IMR-90 (cell line): ENCODE data around the gene RHOH. TPM values are rescaled to one million over a fixed set of nuclear protein-coding genes. Genes with fewer than 3 reads are reported as not detected.

Experiments
- ATAC-seq: fragments of 200-7000 bp; cut with Tn5 transposase; 2 replicates; pipeline ENCODE4 v1.9.1; 2020; ENCODE audit warnings: low read depth, mild to moderate bottlenecking, moderate library complexity
- BruUV-seq: library from RNA; stranded (reverse); fragments of 400-500 nt; replicated peaks from 2 replicates; lab custom pipeline; 2021; lab: Mats Ljungman, UMichigan
- CTCF ChIA-PET: fragments of 300-600 bp; formaldehyde crosslinking; extraction: SDS; loops from one replicate; lab custom pipeline; 2021; ENCODE audit warnings: antibody characterized with exemption; lab: Yijun Ruan, JAX
- POLR2A ChIA-PET: fragments of 300-600 bp; sonication (Branson Sonifier 250); formaldehyde crosslinking; loops from one replicate; lab custom pipeline; 2022; ENCODE audit warnings: antibody characterized with exemption; ENCODE audit not compliant: unreplicated experiment; lab: Charles Lee
- DNase-seq: peaks from one replicate; pipeline ENCODE4 v3.0.0; 2013
- H2AFZ ChIP-seq: replicated peaks from 2 replicates; pipeline ENCODE3; 2013; ENCODE audit warnings: low read length, mild to moderate bottlenecking; ENCODE audit not compliant: poor library complexity
- H2AK5ac ChIP-seq: 2 replicates; pipeline ENCODE4 v1.6.1; 2013; ENCODE audit warnings: low read depth, low read length, inconsistent platforms
- H2AK9ac ChIP-seq: replicated peaks from 2 replicates; pipeline ENCODE3; 2013; ENCODE audit warnings: mild to moderate bottlenecking, low read depth, low read length, moderate library complexity; ENCODE audit not compliant: poor library complexity
- H2BK120ac ChIP-seq: 2 replicates; pipeline ENCODE4 v1.6.1; 2013; ENCODE audit warnings: low read depth, low read length, inconsistent platforms
- H2BK15ac ChIP-seq: 3 replicates; pipeline ENCODE4 v1.6.1; 2013; ENCODE audit warnings: low read depth, low read length, inconsistent platforms
- H2BK20ac ChIP-seq: 2 replicates; pipeline ENCODE4 v1.6.1; 2013; ENCODE audit warnings: low read depth, mild to moderate bottlenecking, inconsistent platforms, low read length, moderate library complexity
- H2BK5ac ChIP-seq: 2 replicates; pipeline ENCODE4 v1.6.1; 2013; ENCODE audit warnings: mild to moderate bottlenecking, low read depth, low read length, inconsistent platforms; ENCODE audit not compliant: poor library complexity, severe bottlenecking
- H3K14ac ChIP-seq: replicated peaks from 2 replicates; pipeline ENCODE4 v1.6.1; 2013; ENCODE audit warnings: low read depth, low read length, inconsistent platforms
- H3K18ac ChIP-seq: 2 replicates; pipeline ENCODE4 v1.6.1; 2013; ENCODE audit warnings: low read depth, low read length, control low read depth
- H3K23ac ChIP-seq: 2 replicates; pipeline ENCODE4 v1.6.1; 2013; ENCODE audit warnings: low read depth, low read length, inconsistent platforms
- H3K27ac ChIP-seq: 2 replicates; pipeline ENCODE4 v1.5.1; 2013; ENCODE audit warnings: mild to moderate bottlenecking, control low read depth, low read length; ENCODE audit not compliant: insufficient read depth
- H3K27me3 ChIP-seq: 2 replicates; pipeline ENCODE4 v1.6.1; 2013; ENCODE audit warnings: low read length; ENCODE audit not compliant: control insufficient read depth, insufficient read depth
- H3K36me3 ChIP-seq: 2 replicates; pipeline ENCODE4 v1.6.1; 2013; ENCODE audit warnings: low read length, mixed read lengths; ENCODE audit not compliant: control insufficient read depth, insufficient read depth
- H3K4ac ChIP-seq: 2 replicates; pipeline ENCODE4 v1.6.1; 2013; ENCODE audit warnings: low read depth, low read length, inconsistent platforms
- H3K4me1 ChIP-seq: 2 replicates; pipeline ENCODE4 v1.6.1; 2013; ENCODE audit warnings: low read length, mixed read lengths; ENCODE audit not compliant: control insufficient read depth, insufficient read depth
- H3K4me2 ChIP-seq: 2 replicates; pipeline ENCODE4 v1.6.1; 2013; ENCODE audit warnings: low read depth, mild to moderate bottlenecking, control low read depth, low read length, moderate library complexity
- H3K4me3 ChIP-seq: 2 replicates; pipeline ENCODE4 v1.5.1; 2013; ENCODE audit warnings: low read depth, mild to moderate bottlenecking, control low read depth, low read length, moderate library complexity; ENCODE audit not compliant: insufficient read depth
- H3K56ac ChIP-seq: 2 replicates; pipeline ENCODE4 v1.6.1; 2013; ENCODE audit warnings: low read length, inconsistent platforms; ENCODE audit not compliant: insufficient read depth; ENCODE audit errors: extremely low read depth
- H3K79me1 ChIP-seq, 2 experiments: 2 replicates each; pipeline ENCODE4 v1.6.1; 2013; ENCODE audit warnings: low read length in 2 of 2, inconsistent platforms in 1 of 2, low read depth in 1 of 2
- H3K9ac ChIP-seq: 2 replicates; pipeline ENCODE4 v1.6.1; 2013; ENCODE audit warnings: low read depth, low read length, control low read depth
- H3K9me1 ChIP-seq: 2 replicates; pipeline ENCODE4 v1.6.1; 2013; ENCODE audit warnings: low read length, inconsistent platforms; ENCODE audit not compliant: insufficient read depth
- H3K9me3 ChIP-seq: 2 replicates; pipeline ENCODE4 v1.6.1; 2013; ENCODE audit warnings: low read length; ENCODE audit not compliant: control insufficient read depth, insufficient read depth
- H4K20me1 ChIP-seq: 2 replicates; pipeline ENCODE4 v1.6.1; 2013; ENCODE audit warnings: low read length, inconsistent platforms; ENCODE audit not compliant: insufficient read depth
- H4K5ac ChIP-seq: 2 replicates; pipeline ENCODE4 v1.6.1; 2013; ENCODE audit warnings: mild to moderate bottlenecking, low read depth, low read length, control low read depth
- H4K8ac ChIP-seq, 2 experiments: 2 replicates each; pipeline ENCODE4 v1.6.1; 2013; ENCODE audit warnings: low read depth in 2 of 2, low read length in 2 of 2, control low read depth in 1 of 2, inconsistent platforms in 1 of 2
- H4K91ac ChIP-seq: 2 replicates; pipeline ENCODE4 v1.6.1; 2013; ENCODE audit warnings: low read depth, low read length, inconsistent platforms; ENCODE audit not compliant: insufficient read depth
- CHD1 ChIP-seq: IDR thresholded peaks from 2 replicates; pipeline ENCODE4 v1.6.1; 2012; ENCODE audit warnings: low read depth, low read length, improper control_type of control experiment
- RAD21 ChIP-seq: IDR thresholded peaks from 2 replicates; pipeline ENCODE4 v1.6.1; 2012; ENCODE audit warnings: low read length, improper control_type of control experiment
- WGBS, 2 experiments: methylation state at CpG; one replicate each; pipeline versions ENCODE4 v1.1.5 to v1.1.7; 2013; ENCODE audit warnings: missing lambda C conversion rate in 2 of 2; ENCODE audit not compliant: insufficient read length in 1 of 2; ENCODE audit errors: extremely low coverage in 2 of 2; 5-methylcytosine and 5-hydroxymethylcytosine counted together
- dilution Hi-C: fragments of 300-500 bp; cut with HindIII; formaldehyde crosslinking; loops from one replicate; pipeline ENCODE4 v1.14.3; 2018; ENCODE audit warnings: low sequenced_read_pairs; ENCODE audit not compliant: unreplicated experiment
- in situ Hi-C: fragments of 300-500 bp; cut with MboI; formaldehyde crosslinking; loops from 3 replicates; pipeline ENCODE4 v1.14.3; 2019; ENCODE audit warnings: low sequenced_read_pairs, inconsistent platforms, mixed read lengths
- intact Hi-C: fragments of 100-400 bp; cut with micrococcal nuclease; formaldehyde crosslinking; loops from 2 replicates; pipeline ENCODE4 v1.10.0; 2022
- polyA plus RNA-seq, 3 experiments: library from polyadenylated mRNA; depleted of rRNA; stranded (reverse); fragments of >200 nt; gene quantifications; 2 replicates each; pipeline ENCODE4 v1.2.3, GENCODE V29; 2012; ENCODE audit warnings: low replicate concordance in 1 of 3
- total RNA-seq: library from RNA; depleted of rRNA; stranded (reverse); fragments of >200 nt; gene quantifications from 2 replicates; pipeline ENCODE4 v1.2.3, GENCODE V29; 2012

RHOH gene
- total and polyA plus RNA-seq, 2 of the 4 experiments (the other 2 are of a cell fraction) = not detected

DNA sequence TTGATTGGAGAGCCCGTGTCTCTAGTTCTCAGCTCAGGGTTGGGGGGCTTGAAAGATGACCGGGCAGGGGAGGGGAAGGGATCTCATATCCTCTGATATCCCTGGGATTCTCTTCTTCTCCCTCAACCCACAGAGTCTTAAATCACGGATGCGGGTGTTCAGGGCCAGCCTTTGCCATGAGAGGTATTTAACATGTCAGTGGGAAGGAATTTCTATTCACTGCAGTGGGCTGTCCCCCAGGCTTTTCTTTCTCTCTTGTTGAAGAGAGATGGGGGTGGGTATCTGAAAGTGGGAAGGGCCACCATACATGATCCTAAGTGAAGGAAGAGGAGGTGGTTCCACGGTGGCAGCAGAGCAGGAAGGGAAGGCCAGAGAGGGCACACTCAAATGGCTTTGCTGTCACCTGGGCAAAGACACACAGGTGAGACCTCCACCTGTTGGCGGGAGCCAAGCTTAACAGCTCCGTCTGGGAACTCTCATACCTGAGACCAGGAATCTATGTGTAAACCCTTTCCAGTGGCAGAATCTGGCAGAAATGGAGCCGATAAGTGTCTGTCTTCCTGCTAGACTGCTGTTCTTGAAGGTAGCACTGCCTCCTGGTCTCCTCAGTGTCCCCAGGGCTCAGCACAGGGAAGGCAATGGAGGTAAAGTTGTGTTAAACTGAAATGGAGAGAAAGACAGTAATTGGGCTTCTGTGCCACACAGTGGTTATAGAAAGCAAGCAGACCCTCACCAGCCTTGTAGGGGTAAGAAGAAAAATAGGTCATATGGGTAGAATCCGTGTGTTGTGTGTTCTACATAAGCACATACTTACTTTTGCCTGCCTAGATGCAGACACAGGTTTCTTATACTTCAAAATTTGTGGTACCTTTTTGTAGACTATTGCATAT is 49.4 kb downstream of the RHOH start (continued):
- no peak for TF ChIP-seq CHD1

DNA sequence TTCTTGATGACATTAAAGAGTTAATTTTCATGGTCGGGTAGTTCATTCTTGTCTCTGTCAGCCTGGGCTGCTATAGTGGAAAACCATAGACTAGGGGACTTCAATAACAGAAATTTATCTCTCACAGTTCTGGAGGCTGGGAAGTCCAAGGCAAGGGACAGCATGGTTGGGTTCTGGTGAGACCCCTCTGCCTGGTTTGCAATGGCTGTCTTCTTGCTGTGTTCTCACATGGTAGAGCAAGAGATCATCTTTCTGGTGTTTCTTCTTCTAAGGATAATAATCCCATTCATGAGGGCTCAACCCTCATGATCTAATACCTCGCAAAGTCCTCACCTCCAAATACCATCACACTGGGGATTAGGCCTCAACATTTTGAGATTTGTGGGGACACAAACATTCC is 50.1 kb downstream of the RHOH start:
- DNase-seq = no peak
- Histone ChIP-seq H3K9me1 (no peaks in the 10 kb centered on the region), H3K4ac (no peak overlapping the region), H2BK20ac (no peak overlapping the region), H2BK120ac (no peak overlapping the region), H2BK5ac (no peak overlapping the region), H3K23ac (no peak overlapping the region), H3K79me1 (no peaks in the 10 kb centered on the region), H3K4me2 (no peak overlapping the region), H2AK9ac (no peak overlapping the region), H3K18ac (no peak overlapping the region), H3K9me3 (no peaks in the 10 kb centered on the region), H3K27ac (no peak overlapping the region), H4K8ac (no peak overlapping the region), H3K14ac (no peak overlapping the region), H3K56ac (no peak overlapping the region), H3K36me3 (no peaks in the 10 kb centered on the region), H3K4me3 (no peak overlapping the region), H2AK5ac (no peak overlapping the region), H4K5ac (no peak overlapping the region), H3K9ac (no peak overlapping the region), H2BK15ac (no peak overlapping the region), H3K27me3 (peaks cover 26% of the 10 kb centered on the region), H3K4me1 (no peaks in the 10 kb centered on the region), H4K91ac (no peak overlapping the region), H2AFZ (no peak overlapping the region), H4K20me1 (no peaks in the 10 kb centered on the region)
- ChIA-PET CTCF (no interaction called here), POLR2A (no interaction called here)
- no peak for TF ChIP-seq RAD21
- in situ Hi-C loops = no loop called here
- dilution Hi-C loops = no loop called here
- no TSS peak for BruUV-seq
- 100% methylated on average over 1 of the region's 2 CpGs; no CpG with 5 or more reads in 1 of the 2 experiments for WGBS, 2 experiments
- no peak for ATAC-seq
- intact Hi-C loops = no loop called here
